ENCODE data around the gene ANKRD23.

Gene ANKRD23

GRCh38 chr2:96877042-96877451, 33.2 kb upstream of the ANKRD23 start:
- DNase-seq (ENCODE audit: low spot score): no peak

GRCh38 chr2:96876269-96877041, 32.6 kb upstream of the ANKRD23 start:
- no peak for DNase-seq (ENCODE audit: low spot score)

- peak; percentile 62 for DNase-seq (ENCODE audit: low spot score)
Measured at GRCh38 chr2:96875498-96876268, 31.9 kb upstream of the ANKRD23 start.

GRCh38 chr2:96874198-96874831, 30.5 kb upstream of the ANKRD23 start:
- DNase-seq (ENCODE audit: low spot score): no peak

- peak; percentile 62 for DNase-seq (ENCODE audit: low spot score)
Measured at GRCh38 chr2:96873651-96874096, 29.9 kb upstream of the ANKRD23 start.

GRCh38 chr2:96872591-96873349, 28.9 kb upstream of the ANKRD23 start:
- DNase-seq (ENCODE audit: low spot score): no peak

- DNase-seq (ENCODE audit: low spot score): peak; percentile 92
Measured at GRCh38 chr2:96870626-96871255, 26.9 kb upstream of the ANKRD23 start.

- peak; percentile 65 for DNase-seq (ENCODE audit: low spot score)
Measured at GRCh38 chr2:96869822-96870625, 26.2 kb upstream of the ANKRD23 start, which contains the start of gene SEMA4C. SEMA4C (minus strand) TSS chr2:96870080; CDS start chr2:96867886, 2,194 bp downstream.

- DNase-seq (ENCODE audit: low spot score): no peak
Measured at GRCh38 chr2:96869281-96869821, 25.5 kb upstream of the ANKRD23 start.

GRCh38 chr2:96868555-96869280, 24.9 kb upstream of the ANKRD23 start:
- peak; percentile 73 for DNase-seq (ENCODE audit: low spot score)

- no peak for DNase-seq (ENCODE audit: low spot score)
Measured at GRCh38 chr2:96867756-96868554, 24.1 kb upstream of the ANKRD23 start.

GRCh38 chr2:96866986-96867755, 23.4 kb upstream of the ANKRD23 start:
- no peak for DNase-seq (ENCODE audit: low spot score)

GRCh38 chr2:96866586-96866985, 22.8 kb upstream of the ANKRD23 start:
- no peak for DNase-seq (ENCODE audit: low spot score)

GRCh38 chr2:96866149-96866548, 22.3 kb upstream of the ANKRD23 start:
- no peak for DNase-seq (ENCODE audit: low spot score)

- DNase-seq (ENCODE audit: low spot score): no peak
Measured at GRCh38 chr2:96865654-96866053, 21.8 kb upstream of the ANKRD23 start.

- DNase-seq (ENCODE audit: low spot score): no peak
Measured at GRCh38 chr2:96864343-96865091, 20.7 kb upstream of the ANKRD23 start.
